HCT116 (cell line): ENCODE data around the gene PCDHGC4.

Source experiments
- ATF3 ChIP-seq: IDR thresholded peaks from 2 replicates; pipeline ENCODE4 v1.6.1; 2012
- EZH2 ChIP-seq: fragments of 200-600 bp; sonication (generic); IDR thresholded peaks from 2 replicates; pipeline ENCODE4 v1.6.1; 2017; ENCODE audit warnings: antibody characterized with exemption, mixed run types
- FOSL1 ChIP-seq: IDR thresholded peaks from 2 replicates; pipeline ENCODE4 v1.6.1; 2012; ENCODE audit warnings: low read depth
- POLR2A ChIP-seq: IDR thresholded peaks from 2 replicates; pipeline ENCODE4 v1.7.0; 2011; ENCODE audit warnings: borderline replicate concordance; ENCODE audit not compliant: insufficient read depth, insufficient read length; ENCODE audit errors: extremely low read depth
- POLR2AphosphoS5 ChIP-seq: IDR thresholded peaks from 2 replicates; pipeline ENCODE4 v1.6.1; 2011; ENCODE audit warnings: mild to moderate bottlenecking, low read depth, low read length, moderate library complexity
- RAD21 ChIP-seq: IDR thresholded peaks from 2 replicates; pipeline ENCODE4 v1.6.1; 2012; ENCODE audit warnings: low read depth, mild to moderate bottlenecking
- SP1 ChIP-seq: IDR thresholded peaks from 2 replicates; pipeline ENCODE4 v1.6.1; 2012; ENCODE audit warnings: low read depth
- SRF ChIP-seq: IDR thresholded peaks from 2 replicates; pipeline ENCODE4 v1.6.1; 2012; ENCODE audit warnings: low read depth
- ZFX ChIP-seq: fragments of 450-650 bp; IDR thresholded peaks from 2 replicates; pipeline ENCODE4 v1.6.1; 2017
- TF ChIP-seq, protein P1 (sequence below), 3 experiments: fragments of 200-600 bp in 1 of 3; sonication (generic) in 1 of 3; IDR thresholded peaks in 2 of 3; conservative IDR thresholded peaks in 1 of 3; 2 replicates each; pipeline ENCODE4 v1.5.1; 2012 to 2017; ENCODE audit warnings: low read depth in 2 of 3, low read length in 2 of 3, antibody characterized with exemption in 1 of 3, borderline replicate concordance in 1 of 3, control low read depth in 1 of 3, mild to moderate bottlenecking in 1 of 3, mixed read lengths in 1 of 3, mixed run types in 1 of 3, moderate library complexity in 1 of 3; ENCODE audit not compliant: insufficient read depth in 1 of 3

DNA sequence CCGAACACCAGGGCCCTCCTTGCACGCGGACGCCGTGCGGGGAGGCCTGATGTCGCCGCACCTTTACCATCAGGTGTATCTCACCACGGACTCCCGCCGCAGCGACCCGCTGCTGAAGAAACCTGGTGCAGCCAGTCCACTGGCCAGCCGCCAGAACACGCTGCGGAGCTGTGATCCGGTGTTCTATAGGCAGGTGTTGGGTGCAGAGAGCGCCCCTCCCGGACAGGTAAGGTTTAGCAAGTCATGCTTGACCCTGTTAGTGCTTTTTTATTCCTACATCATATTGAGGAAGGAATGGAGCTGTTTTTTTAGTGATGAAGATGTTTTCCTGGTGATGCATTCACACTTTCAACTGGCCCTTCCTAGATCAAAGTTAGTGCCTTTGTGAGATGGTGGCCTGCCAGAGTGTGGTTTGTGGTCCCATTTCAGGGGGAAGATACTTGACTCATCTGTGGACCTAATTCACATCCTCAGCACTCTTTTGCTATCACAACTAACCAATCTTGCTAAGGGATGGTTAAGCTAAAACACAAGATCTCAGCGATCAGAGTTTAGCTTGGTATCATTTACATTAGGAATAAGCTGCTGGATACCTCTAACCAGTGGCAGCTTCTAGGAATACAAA lies 6.4 kb upstream of the PCDHGC4 start:
- TF ChIP-seq EZH2 = no peak
- TF ChIP-seq, protein P1, sequence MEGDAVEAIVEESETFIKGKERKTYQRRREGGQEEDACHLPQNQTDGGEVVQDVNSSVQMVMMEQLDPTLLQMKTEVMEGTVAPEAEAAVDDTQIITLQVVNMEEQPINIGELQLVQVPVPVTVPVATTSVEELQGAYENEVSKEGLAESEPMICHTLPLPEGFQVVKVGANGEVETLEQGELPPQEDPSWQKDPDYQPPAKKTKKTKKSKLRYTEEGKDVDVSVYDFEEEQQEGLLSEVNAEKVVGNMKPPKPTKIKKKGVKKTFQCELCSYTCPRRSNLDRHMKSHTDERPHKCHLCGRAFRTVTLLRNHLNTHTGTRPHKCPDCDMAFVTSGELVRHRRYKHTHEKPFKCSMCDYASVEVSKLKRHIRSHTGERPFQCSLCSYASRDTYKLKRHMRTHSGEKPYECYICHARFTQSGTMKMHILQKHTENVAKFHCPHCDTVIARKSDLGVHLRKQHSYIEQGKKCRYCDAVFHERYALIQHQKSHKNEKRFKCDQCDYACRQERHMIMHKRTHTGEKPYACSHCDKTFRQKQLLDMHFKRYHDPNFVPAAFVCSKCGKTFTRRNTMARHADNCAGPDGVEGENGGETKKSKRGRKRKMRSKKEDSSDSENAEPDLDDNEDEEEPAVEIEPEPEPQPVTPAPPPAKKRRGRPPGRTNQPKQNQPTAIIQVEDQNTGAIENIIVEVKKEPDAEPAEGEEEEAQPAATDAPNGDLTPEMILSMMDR (IDR thresholded peaks at IDR 0.05 in 2 of 3, conservative IDR thresholded peaks at IDR 0.05 in 1 of 3; ENCODE audit: borderline replicate concordance in 1 of 3, insufficient read depth in 1 of 3, low read depth in 2 of 3, low read length in 2 of 3) = no peak
- no peak for TF ChIP-seq POLR2AphosphoS5
- no peak for TF ChIP-seq SRF
- no peak for TF ChIP-seq POLR2A
- no peak for TF ChIP-seq SP1
- TF ChIP-seq ATF3 = no peak
- no peak for TF ChIP-seq ZFX
- TF ChIP-seq RAD21 = no peak
- no peak for TF ChIP-seq FOSL1
